ENCODE measurements around the gene ZNF462.

GRCh38 chr9:106892632-106893031 lies 29.7 kb downstream of the ZNF462 start:
- no peak for TF ChIP-seq GATA2 (IDR thresholded peaks at IDR 0.05; ENCODE audit: low read depth, low read length)
- TF ChIP-seq GATA3 (IDR thresholded peaks at IDR 0.05; ENCODE audit: low read depth, low read length) = no peak
